Osteocyte (in vitro differentiated cells): ENCODE measurements around the gene CORO1C. TPM values are rescaled to one million over a fixed set of nuclear protein-coding genes. Genes with fewer than 3 reads are reported as not detected.

Experiments used
- DNase-seq: peaks from one replicate; pipeline ENCODE4 v3.0.0; 2021; ENCODE audit warnings: mixed read lengths; ENCODE audit not compliant: unreplicated experiment; ENCODE audit errors: extremely low spot score
- H3K27ac Mint-ChIP-seq: one replicate; pipeline ENCODE4 v1.8.0; 2021; ENCODE audit warnings: mild to moderate bottlenecking, mixed read lengths; ENCODE audit not compliant: unreplicated experiment
- H3K27me3 Mint-ChIP-seq: one replicate; pipeline ENCODE4 v1.8.0; 2021; ENCODE audit warnings: mixed read lengths; ENCODE audit not compliant: unreplicated experiment
- H3K36me3 Mint-ChIP-seq: one replicate; pipeline ENCODE4 v1.8.0; 2021; ENCODE audit warnings: mixed read lengths; ENCODE audit not compliant: unreplicated experiment
- H3K4me1 Mint-ChIP-seq: one replicate; pipeline ENCODE4 v1.8.0; 2021; ENCODE audit warnings: mixed read lengths; ENCODE audit not compliant: unreplicated experiment
- H3K4me3 Mint-ChIP-seq: one replicate; pipeline ENCODE4 v1.8.0; 2021; ENCODE audit warnings: mild to moderate bottlenecking, moderate library complexity, mixed read lengths; ENCODE audit not compliant: unreplicated experiment
- H3K9me3 Mint-ChIP-seq: one replicate; pipeline ENCODE4 v1.8.0; 2021; ENCODE audit warnings: mixed read lengths; ENCODE audit not compliant: unreplicated experiment
- total RNA-seq: library from RNA; stranded (reverse); gene quantifications from 2 replicates; pipeline ENCODE4 v1.2.1, GENCODE V29; 2021
- TF ChIP-seq, protein P1 (sequence below): fragments of 200-600 bp; sonication (generic); IDR thresholded peaks from 2 replicates; pipeline ENCODE4 v1.5.0; 2021; ENCODE audit warnings: antibody characterized with exemption, mild to moderate bottlenecking, moderate library complexity

CORO1C gene
- total RNA-seq, 1 donor from 2014 or later, result 234 TPM

DNA sequence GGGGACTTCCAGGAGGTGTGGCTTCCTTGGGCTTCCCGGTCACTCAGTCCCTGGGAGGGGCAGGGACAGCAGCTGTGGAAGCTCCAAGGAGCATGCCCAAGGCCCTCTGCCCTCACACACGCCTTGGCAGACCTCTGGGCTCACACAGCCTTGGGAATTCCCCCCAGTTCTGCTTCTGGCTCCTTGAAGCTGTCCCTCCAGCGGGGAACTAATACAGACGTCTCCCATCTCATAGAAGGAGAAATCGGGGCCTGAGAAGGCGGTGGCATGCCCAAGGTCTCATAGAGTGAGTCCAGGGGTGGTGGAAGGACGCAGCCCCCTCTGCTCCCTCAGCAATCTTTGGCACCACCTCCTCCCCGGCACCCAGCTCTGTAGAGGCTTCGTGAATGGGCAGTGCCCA, 117.8 kb downstream of the CORO1C start:
- TF ChIP-seq, protein P1, sequence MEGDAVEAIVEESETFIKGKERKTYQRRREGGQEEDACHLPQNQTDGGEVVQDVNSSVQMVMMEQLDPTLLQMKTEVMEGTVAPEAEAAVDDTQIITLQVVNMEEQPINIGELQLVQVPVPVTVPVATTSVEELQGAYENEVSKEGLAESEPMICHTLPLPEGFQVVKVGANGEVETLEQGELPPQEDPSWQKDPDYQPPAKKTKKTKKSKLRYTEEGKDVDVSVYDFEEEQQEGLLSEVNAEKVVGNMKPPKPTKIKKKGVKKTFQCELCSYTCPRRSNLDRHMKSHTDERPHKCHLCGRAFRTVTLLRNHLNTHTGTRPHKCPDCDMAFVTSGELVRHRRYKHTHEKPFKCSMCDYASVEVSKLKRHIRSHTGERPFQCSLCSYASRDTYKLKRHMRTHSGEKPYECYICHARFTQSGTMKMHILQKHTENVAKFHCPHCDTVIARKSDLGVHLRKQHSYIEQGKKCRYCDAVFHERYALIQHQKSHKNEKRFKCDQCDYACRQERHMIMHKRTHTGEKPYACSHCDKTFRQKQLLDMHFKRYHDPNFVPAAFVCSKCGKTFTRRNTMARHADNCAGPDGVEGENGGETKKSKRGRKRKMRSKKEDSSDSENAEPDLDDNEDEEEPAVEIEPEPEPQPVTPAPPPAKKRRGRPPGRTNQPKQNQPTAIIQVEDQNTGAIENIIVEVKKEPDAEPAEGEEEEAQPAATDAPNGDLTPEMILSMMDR, result no peak
- no peaks in the 10 kb centered on the region for H3K27me3 Mint-ChIP-seq
- H3K4me1 Mint-ChIP-seq, result peaks cover 54% of the 10 kb centered on the region
- no peak overlapping the region for H3K27ac Mint-ChIP-seq
- H3K4me3 Mint-ChIP-seq, result no peak overlapping the region
- no peaks in the 10 kb centered on the region for H3K9me3 Mint-ChIP-seq
- peaks cover 1% of the 10 kb centered on the region for H3K36me3 Mint-ChIP-seq
- no peak for DNase-seq

DNA sequence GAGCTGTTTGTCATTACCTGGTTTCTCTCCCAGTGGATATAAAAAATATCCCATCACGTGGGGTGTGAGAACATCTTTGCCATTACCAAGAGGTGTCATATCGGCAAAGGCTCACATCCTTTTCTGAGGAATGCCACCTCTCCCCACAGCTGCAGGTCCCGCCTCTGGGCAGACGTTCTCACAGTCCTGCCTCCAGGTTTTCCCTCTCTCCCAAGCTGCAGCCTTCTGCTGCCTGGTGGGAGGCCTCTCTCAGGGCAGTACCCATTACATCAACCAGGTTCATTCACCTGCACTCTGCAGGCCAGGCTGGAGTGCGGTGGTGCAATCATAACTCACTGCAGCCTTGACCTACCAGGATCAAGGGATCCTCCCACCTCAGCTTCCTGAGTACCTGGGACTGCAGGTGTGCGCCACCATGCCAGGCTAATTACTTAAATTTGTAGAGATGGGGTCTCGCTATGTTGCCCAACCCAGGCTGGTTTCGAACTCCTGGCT, 118.5 kb downstream of the CORO1C start:
- Mint-ChIP-seq H3K27me3 (no peaks in the 10 kb centered on the region), H3K4me3 (no peak overlapping the region), H3K36me3 (peaks cover 1% of the 10 kb centered on the region), H3K4me1 (peaks cover 51% of the 10 kb centered on the region), H3K27ac (no peak overlapping the region), H3K9me3 (no peaks in the 10 kb centered on the region)
- no peak for DNase-seq
- TF ChIP-seq, protein P1, result no peak

DNA sequence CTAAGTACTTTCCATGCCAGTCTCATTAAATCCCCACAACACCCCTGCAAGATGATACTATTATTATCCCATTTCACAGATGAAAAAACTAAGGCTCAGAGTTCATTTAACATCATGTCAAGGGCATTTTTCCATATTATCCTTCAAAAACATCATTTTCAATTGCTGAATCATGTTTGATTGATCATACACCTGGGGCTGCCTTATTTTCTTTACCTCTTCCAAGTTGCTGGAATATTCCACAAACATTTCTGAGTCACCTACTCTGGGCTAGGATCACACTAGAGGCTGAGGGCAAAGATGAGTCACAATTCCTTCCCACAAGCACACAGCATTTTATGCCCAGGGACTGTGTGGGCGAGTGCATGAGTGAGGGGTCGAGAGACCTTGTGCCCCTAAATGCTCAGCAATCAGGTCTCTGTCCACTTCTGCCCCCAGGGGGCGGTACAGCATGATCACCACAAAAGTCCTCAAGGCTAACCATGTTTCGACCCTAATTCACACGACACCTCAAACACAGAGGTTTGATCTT, 119.4 kb downstream of the CORO1C start:
- Mint-ChIP-seq H3K27ac (no peak overlapping the region), H3K4me3 (no peak overlapping the region), H3K27me3 (no peaks in the 10 kb centered on the region), H3K9me3 (no peaks in the 10 kb centered on the region), H3K4me1 (peaks cover 50% of the 10 kb centered on the region), H3K36me3 (peaks cover 1% of the 10 kb centered on the region)
- no peak for DNase-seq
- TF ChIP-seq, protein P1, result peak; percentile 37

DNA sequence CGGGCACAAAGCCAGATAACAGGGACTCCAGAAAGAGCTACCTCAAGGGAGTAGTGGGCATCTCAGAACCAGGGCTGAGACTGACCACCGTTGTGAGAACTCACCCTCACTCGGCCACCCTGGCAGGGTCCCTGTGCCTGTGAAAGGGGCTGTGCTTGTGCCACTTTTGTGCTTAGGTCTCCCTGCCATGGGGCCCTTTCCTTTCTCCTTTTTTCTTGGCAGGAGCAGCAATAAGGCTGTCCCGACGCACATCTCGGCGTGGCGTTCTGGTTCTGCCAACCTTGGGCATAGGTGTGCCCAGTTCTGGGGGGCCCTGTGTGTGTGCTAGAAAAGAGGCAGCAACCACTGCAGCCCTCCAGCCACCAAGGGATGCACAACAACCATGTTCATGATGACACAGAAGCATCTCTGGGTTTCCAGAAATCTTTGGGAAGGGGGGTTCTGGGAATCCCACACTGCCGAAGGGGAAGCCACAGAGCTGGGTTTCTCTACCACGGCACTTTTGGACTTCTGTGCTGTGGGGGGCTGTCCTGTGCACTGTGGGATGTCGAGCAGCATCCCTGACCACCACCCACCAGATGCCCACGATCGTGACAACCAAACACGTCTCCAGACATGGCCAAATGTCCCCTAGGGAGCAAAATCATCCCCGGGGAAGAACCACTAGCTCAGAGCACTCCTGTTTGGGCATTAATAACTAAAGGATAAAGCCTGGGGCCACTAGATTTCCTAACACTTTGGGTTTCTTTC, 120.3 kb downstream of the CORO1C start:
- peaks cover 53% of the 10 kb centered on the region for H3K4me1 Mint-ChIP-seq
- H3K27ac Mint-ChIP-seq, result no peak overlapping the region
- no peak for DNase-seq
- H3K36me3 Mint-ChIP-seq, result peaks cover 1% of the 10 kb centered on the region
- H3K27me3 Mint-ChIP-seq, result no peaks in the 10 kb centered on the region
- TF ChIP-seq, protein P1, result no peak
- H3K9me3 Mint-ChIP-seq, result no peaks in the 10 kb centered on the region
- H3K4me3 Mint-ChIP-seq, result no peak overlapping the region

DNA sequence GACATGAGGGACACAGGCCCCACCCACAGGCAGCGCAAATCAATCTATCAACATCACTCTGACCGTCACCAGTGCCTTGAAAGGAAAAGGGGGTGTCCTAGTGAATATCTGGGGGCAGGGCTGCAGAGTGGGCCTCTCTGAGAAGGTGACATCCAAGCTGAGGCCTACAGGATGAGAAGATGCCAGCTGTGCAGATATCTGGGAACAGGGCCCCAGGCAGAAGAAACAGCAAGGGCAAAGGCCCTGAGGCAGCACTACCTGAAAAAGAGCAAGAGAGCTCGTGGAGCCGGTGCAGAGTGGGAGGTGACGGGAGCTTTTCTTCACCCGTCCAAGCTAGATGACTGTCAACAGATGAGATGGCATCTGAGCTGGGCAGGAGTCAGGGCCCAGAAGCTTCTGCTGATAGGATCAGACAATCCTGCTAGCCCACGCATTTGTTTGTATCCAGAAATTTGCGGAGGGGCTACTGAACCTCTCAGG, 120.9 kb downstream of the CORO1C start:
- no peaks in the 10 kb centered on the region for H3K9me3 Mint-ChIP-seq
- H3K36me3 Mint-ChIP-seq, result no peaks in the 10 kb centered on the region
- peaks cover 54% of the 10 kb centered on the region for H3K4me1 Mint-ChIP-seq
- no peak for DNase-seq
- no peak overlapping the region for H3K27ac Mint-ChIP-seq
- TF ChIP-seq, protein P1, result no peak
- no peak overlapping the region for H3K4me3 Mint-ChIP-seq
- H3K27me3 Mint-ChIP-seq, result no peaks in the 10 kb centered on the region
